Adrenal gland (tissue), 12 donors: ENCODE measurements around the gene PPIF. TPM values are rescaled to one million over a fixed set of nuclear protein-coding genes. Genes with fewer than 3 reads are reported as not detected.

Experiments
- DNase-seq, 7 donors: peaks; one replicate each; pipeline ENCODE4 v3.0.0-alpha.2; 2019 to 2020
- H3K27ac ChIP-seq, 5 donors: fragments of 200-600 bp; sonication (generic) in 4 of 5; 1 replicate in 3 of 5; 2 replicates in 2 of 5; pipeline versions ENCODE4 v1.5.1 to v1.8.0; 2016 to 2020; ENCODE audit warnings: mild to moderate bottlenecking in 1 of 5
- H3K27me3 ChIP-seq: fragments of 200-600 bp; 2 replicates; pipeline ENCODE4 v1.8.0; 2021
- H3K36me3 ChIP-seq, 2 donors: fragments of 200-600 bp; replicated peaks in 1 of 2; 1 replicate in 1 of 2; 2 replicates in 1 of 2; pipeline versions ENCODE4 v1.5.1 to v1.8.0; 2018 to 2022
- H3K4me1 ChIP-seq, 2 donors: fragments of 200-600 bp; replicated peaks in 1 of 2; 1 replicate in 1 of 2; 2 replicates in 1 of 2; pipeline versions ENCODE4 v1.5.1 to v1.8.0; 2018 to 2021
- H3K4me3 ChIP-seq, 4 donors: fragments of 200-600 bp; sonication (generic) in 3 of 4; one replicate each; pipeline ENCODE4 v1.5.1; 2016 to 2018
- H3K9me3 ChIP-seq, 3 donors: fragments of 200-600 bp; sonication (generic) in 1 of 3; replicated peaks in 1 of 3; 1 replicate in 2 of 3; 2 replicates in 1 of 3; pipeline versions ENCODE4 v1.5.1 to v1.8.0; 2016 to 2021
- CTCF ChIP-seq, 6 experiments: fragments of 450-650 bp in 4 of 6; fragments of 200-600 bp in 2 of 6; sonication (generic) in 1 of 6; IDR thresholded peaks; 1 replicate in 5 of 6; 2 replicates in 1 of 6; pipeline versions ENCODE4 v1.5.1 to v1.8.0; 2016 to 2021; ENCODE audit warnings: antibody characterized with exemption in 6 of 6, mild to moderate bottlenecking in 2 of 6, moderate library complexity in 1 of 6
- POLR2A ChIP-seq, 2 donors: fragments of 450-650 bp; IDR thresholded peaks; one replicate each; pipeline ENCODE4 v1.6.1; 2017; ENCODE audit warnings: antibody characterized with exemption in 2 of 2, mild to moderate bottlenecking in 2 of 2, moderate library complexity in 1 of 2
- WGBS, 4 donors: extraction: QIAGEN DNeasy Blood & Tissue Kit in 2 of 4; methylation state at CpG; one replicate each; pipeline versions ENCODE4 v1.1.5 to v1.1.7; 2013 to 2017; 5-methylcytosine and 5-hydroxymethylcytosine counted together
- intact Hi-C, 2 donors: fragments of 100-400 bp; cut with DNase I; formaldehyde crosslinking; loops; one replicate each; pipeline versions ENCODE4 v1.14.1 to v1.15.0; 2022 to 2023
- polyA plus RNA-seq, 3 donors: library from polyadenylated mRNA; stranded (reverse); fragments of 200-250 nt in 2 of 3; fragments of 350-450 nt in 1 of 3; fragmentation: Illumina TruSeq in 1 of 3; extraction: RNeasy Lipid Tissue Mini Kit (QIAGEN cat#74804) in 1 of 3; gene quantifications; one replicate each; pipeline ENCODE4 v1.2.3, GENCODE V29; 2013 to 2014
- total RNA-seq, 9 donors: library from RNA; depleted of rRNA in 4 of 9; stranded (reverse); fragments of >200 nt in 4 of 9; fragments of 120-200 nt in 1 of 9; fragmentation: NEBNext Ultra II Directional in 1 of 9; extraction: Animal tissue kit (Norgen Biotek cat#: 25700) in 1 of 9; gene quantifications; one replicate each; pipeline versions ENCODE4 v1.1.0 to v1.2.4, GENCODE V29; 2013 to 2023
- donor health status: healthy with polysubstance abuse.
- donor health status: Bipolar disorder and iron deficiency.
- donor health status: DM: yes; HTN: yes; CAD: no.
- donor health status: DM: no; HTN: no; CAD: no.
- donor health status: DM: no; HTN: no; CAD: no.
- donor health status: DM: yes; HTN: yes; CAD: no.

PPIF gene
- total and polyA plus RNA-seq, 12 donors, result 43.8 to 619 (median 216) TPM

GRCh38 chr10:79320820-79321493, 26.3 kb upstream of the PPIF start:
- Histone ChIP-seq H3K4me3 (no peak overlapping the region), H3K27ac (peak overlapping the region in 1 of 5 donors; percentile 65), H3K27me3 (no peaks in the 10 kb centered on the region), H3K36me3 (no peaks in the 10 kb centered on the region), H3K9me3 (no peaks in the 10 kb centered on the region), H3K4me1 (peaks cover 9% of the 10 kb centered on the region in 2 donors)
- 47 to 75% (median 62%) methylated on average over 7 of the region's 7 CpGs for WGBS, 4 donors
- no peak for TF ChIP-seq CTCF (IDR thresholded peaks at IDR 0.05)
- TF ChIP-seq POLR2A (IDR thresholded peaks at IDR 0.05), result no peak
- intact Hi-C loops, result no loop called here
- DNase-seq, result peak in 4 of 7 donors; percentile 57 to 62 (median 58)

GRCh38 chr10:79321494-79321882, 25.8 kb upstream of the PPIF start:
- 79 to 92% (median 89%) methylated on average over 2 of the region's 2 CpGs for WGBS, 4 donors
- no peak overlapping the region for H3K4me3 ChIP-seq
- no peaks in the 10 kb centered on the region for H3K9me3 ChIP-seq
- H3K4me1 ChIP-seq, result peaks cover 9% of the 10 kb centered on the region in 2 donors
- DNase-seq, result no peak
- no peak for TF ChIP-seq CTCF (IDR thresholded peaks at IDR 0.05)
- no peak for TF ChIP-seq POLR2A (IDR thresholded peaks at IDR 0.05)
- intact Hi-C loops, result no loop called here
- H3K27ac ChIP-seq, result peak overlapping the region in 1 of 5 donors; percentile 65
- no peaks in the 10 kb centered on the region for H3K27me3 ChIP-seq
- H3K36me3 ChIP-seq, result no peaks in the 10 kb centered on the region

GRCh38 chr10:79321951-79322350, 25.3 kb upstream of the PPIF start:
- Histone ChIP-seq H3K9me3 (no peaks in the 10 kb centered on the region), H3K4me3 (no peak overlapping the region), H3K27ac (no peak overlapping the region), H3K36me3 (no peaks in the 10 kb centered on the region), H3K27me3 (no peaks in the 10 kb centered on the region), H3K4me1 (peaks cover 6 to 9% of the 10 kb centered on the region in 2 donors)
- intact Hi-C loops, result no loop called here
- no peak for DNase-seq
- TF ChIP-seq CTCF (IDR thresholded peaks at IDR 0.05), result no peak
- no peak for TF ChIP-seq POLR2A (IDR thresholded peaks at IDR 0.05)

- no peaks in the 10 kb centered on the region for H3K27me3 ChIP-seq
- WGBS, 4 donors, result 77 to 82% (median 80%) methylated on average over 14 to 15 of the region's 15 CpGs
- no peak overlapping the region for H3K4me3 ChIP-seq
- H3K36me3 ChIP-seq, result no peaks in the 10 kb centered on the region
- TF ChIP-seq CTCF (IDR thresholded peaks at IDR 0.05), result no peak
- no peak for TF ChIP-seq POLR2A (IDR thresholded peaks at IDR 0.05)
- H3K9me3 ChIP-seq, result no peaks in the 10 kb centered on the region
- no peak overlapping the region for H3K27ac ChIP-seq
- intact Hi-C loops, result no loop called here
- peaks cover 0 to 2% of the 10 kb centered on the region in 2 donors for H3K4me1 ChIP-seq
- peak in 5 of 7 donors; percentile 60 to 78 (median 71) for DNase-seq
Observed at GRCh38 chr10:79322616-79323543, 24.4 kb upstream of the PPIF start.
